NCI-H1105 (cell line): ENCODE results near the gene NUTM1.
A peak's percentile ranks its signal among the peaks of the same experiment; 100 is the strongest.
"Not testable (repeated sequence)": the region's sequence is repeated elsewhere in the genome, so short reads cannot be mapped to it uniquely, and the experiment has no call there.

Experiments used
- DNase-seq: peaks from one replicate; lab custom pipeline; 2025; lab: John Stamatoyannopoulos, UW

The NUTM1 gene

DNA sequence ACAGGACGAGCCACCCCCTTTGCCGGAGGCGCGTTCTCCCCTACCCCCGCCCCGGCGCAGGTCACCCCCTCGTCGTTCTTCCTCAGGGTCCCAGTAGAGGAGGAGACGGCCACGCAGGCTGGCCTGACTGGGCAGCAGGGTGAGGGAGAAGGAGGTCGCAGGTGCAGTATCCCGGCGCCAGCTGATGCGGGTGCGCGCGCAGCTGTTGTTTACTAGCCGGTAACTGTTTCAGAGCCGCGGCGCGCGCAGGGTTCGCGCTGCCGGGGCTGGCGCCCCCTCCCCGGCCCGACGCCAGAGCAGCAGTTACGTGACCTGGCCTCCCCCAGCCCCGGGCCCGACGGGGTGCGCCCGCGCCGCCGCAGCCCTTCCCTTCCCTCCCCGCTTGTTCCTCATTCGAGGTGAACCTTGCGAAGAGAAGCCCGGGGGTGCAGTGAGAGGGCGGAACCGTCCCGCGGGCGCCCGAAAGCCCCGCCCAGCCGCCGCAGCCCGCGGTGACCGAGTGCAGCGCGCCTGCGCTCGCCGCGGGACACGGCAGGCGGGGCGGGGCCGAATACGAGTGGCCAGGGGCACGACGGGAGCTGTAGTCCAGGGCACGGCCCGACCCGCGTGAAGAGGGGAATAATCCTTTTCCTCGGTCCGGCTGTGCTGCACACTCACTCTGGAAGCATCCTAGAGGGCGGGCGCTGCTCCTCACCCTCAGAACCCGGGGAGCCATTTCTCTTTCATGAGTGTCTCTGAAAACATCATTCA is 5.4 kb upstream of the NUTM1 start, which contains the start of gene SLC12A6:
TSS of gene SLC12A6 (minus strand) at position 225 of the 750 bp plus-strand sequence. CDS start 1,101 bp downstream, outside the sequence.
- DNase-seq, result peak; percentile 73

DNA sequence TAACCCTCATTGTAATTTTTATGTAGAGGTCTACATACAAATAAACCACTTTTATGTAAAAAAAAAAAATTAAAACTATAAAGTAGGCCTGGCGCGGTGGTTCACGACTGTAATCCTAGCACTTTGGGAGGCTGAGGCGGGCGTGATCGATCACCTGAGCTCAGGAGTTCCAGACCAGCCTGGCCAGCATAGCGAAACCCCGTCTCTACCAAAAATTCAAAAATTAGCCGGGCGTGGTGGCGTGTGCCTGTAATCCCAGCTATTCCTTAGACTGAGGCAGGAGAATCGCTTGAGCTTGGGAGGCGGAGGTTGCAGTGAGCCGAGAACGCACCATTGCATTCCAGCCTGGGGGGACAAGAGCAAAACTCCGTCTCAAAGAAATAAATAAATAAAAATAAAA is 4.8 kb upstream of the NUTM1 start:
- no peak for DNase-seq

GRCh38 chr15:34339946-34340345 is 3.2 kb upstream of the NUTM1 start:
- no peak for DNase-seq

DNA sequence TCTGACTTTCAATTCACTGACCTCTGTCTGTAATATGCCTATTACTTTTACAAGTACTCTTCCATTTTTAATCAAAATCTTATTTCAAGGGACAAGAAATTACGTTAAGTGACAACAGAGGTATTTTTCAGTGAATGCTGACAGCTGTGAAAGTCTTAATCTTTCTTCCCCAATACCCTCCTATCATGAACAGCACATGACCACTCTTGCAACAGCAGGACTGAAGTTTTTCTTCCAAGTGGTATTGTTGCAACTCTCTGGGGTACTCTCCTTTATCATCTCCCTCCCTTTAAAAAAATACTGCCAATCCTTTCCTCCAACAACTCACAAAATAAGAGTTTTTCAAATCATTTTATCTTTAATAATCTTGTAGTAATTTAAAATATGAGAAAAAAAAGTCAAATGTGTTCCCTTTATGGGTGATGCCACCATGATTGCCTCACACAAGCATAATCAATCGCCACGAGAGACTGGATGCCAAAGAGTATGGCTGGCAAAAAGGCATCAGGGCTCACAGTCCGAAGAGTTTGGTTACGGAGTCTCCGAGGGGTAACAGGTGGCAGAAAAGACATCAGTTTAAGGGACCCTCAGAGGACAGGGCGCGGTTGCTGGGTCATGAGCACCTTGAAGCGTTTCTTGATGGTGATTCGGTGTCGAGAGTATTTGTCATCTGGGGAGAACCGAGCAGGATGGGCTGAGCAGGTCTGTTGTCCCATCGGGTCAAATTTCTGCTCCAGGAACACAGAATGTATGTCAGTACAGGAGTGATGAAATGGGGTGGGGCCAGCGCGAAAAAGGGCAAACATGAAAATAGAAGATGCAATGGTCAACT is 1.5 kb upstream of the NUTM1 start:
- DNase-seq, result no peak

DNA sequence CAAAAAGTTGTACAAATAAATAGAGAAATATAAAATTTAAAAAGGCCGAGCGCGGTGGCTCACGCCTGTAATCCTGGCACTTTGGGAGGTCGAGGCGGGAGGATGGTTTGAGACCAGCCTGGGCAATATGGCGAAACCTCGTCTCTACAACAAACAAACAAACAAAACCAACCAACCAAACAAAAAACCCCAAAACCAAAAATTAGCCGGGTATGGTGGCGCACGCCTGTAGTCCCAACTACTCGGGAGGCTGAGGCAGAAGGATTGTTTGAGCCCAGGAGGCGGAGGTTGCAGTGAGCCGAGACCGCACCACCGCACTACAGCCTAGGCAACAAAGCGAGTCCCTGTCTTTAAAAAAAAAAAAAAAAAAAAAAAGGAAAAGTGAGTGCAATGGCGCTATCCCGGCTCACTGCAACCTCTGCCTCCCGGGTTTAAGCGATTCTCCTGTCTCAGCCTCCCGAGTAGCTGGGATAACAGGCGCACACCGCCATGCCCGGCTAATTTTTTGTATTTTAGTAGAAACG is 840 bp upstream of the NUTM1 start:
- DNase-seq, result not testable (repeated sequence)

- no peak for DNase-seq
These were observed 5.0 kb downstream of the NUTM1 start for GRCh38 chr15:34347951-34348638.

DNA sequence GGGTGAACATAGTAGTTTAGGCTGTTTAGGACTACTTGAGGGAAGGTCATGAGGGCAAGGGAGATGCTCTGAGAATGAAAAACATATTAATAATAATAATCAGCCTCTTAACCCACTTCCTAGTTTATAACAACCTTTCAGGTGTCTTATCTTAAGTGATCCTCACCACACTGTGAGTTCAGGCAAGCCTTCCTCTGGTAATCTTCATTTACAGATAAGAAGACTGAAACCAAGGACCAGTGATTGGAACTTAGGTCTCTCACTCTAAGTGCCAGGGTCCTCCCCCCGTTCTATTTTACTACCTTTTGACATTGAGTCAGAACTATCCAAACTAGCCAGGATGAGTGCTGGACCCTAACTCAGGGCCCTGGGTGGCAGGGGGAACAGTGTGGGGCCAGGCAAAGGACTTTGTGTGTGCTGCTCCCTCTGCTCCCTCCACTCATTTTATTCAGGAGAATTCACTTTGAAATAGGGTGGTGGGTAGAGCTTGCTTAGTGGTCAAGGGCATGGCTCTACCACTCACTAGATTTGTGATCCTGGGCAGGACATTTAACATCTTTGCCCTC is 5.7 kb downstream of the NUTM1 start:
- DNase-seq, result no peak

GRCh38 chr15:34349769-34350168 is 6.7 kb downstream of the NUTM1 start:
- DNase-seq, result no peak

DNA sequence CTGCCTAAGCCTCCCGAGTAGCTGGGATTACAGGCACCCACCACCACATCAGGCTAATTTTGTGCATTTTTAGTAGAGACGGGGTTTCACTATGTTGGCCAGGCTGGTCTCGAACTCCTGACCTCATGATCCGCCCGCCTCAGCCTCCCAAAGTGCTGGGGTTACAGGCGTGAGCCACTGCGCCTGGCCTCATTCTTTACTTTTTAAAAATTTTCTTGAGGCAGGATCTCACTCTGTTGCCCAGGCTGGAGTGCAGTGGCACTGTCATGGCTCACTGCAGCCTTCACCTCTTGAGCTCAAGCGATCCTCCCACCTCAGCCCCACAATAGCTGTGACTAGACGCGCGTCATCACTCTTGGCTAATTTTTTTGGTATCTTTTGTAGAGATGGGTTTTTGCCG is 9.9 kb downstream of the NUTM1 start:
- DNase-seq, result not testable (repeated sequence)

DNA sequence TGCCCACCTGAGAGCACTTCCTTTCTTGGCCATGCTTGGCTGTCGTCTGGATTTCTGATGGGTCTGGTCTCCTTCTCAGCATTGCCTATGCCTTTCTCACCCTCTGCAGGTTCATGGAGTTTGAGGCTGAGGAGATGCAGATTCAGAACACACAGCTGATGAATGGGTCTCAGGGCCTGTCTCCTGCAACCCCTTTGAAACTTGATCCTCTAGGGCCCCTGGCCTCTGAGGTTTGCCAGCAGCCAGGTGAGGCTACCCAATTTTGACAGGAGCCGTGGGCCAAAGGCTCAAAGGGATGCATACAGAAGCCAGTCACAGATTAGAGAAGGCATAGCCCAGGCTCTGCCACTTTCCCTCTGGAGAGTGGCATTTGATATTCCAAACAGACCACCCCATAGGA is 10.5 kb downstream of the NUTM1 start:
- DNase-seq, result no peak

- no peak for DNase-seq
These were observed 11.2 kb downstream of the NUTM1 start for GRCh38 chr15:34354286-34354685.

GRCh38 chr15:34355241-34355640 is 12.1 kb downstream of the NUTM1 start:
- DNase-seq, result no peak

DNA sequence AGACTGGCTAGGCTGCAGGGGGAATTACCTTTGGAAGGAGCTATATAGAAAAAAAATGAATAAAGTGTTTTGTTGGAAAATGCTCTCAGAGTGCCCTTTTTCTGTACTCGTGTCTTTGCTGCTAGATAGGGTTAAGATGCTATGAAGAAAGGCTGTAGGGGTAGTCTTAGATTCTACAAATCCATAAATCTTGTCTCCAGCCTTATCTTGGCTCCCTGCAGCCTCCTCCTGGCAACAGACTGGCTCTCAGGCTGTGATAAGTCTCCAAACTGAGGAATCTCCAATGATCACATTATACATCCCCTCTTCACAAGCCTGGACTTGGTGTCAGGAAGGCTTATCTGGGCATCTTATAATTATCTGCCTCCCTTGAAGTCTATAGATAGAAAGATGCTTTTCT is 14.5 kb downstream of the NUTM1 start:
- no peak for DNase-seq

- DNase-seq, result no peak
These were observed 15.3 kb downstream of the NUTM1 start for GRCh38 chr15:34358367-34358766.

GRCh38 chr15:34358948-34359347 is 15.8 kb downstream of the NUTM1 start:
- no peak for DNase-seq

GRCh38 chr15:34359416-34359815 is 16.3 kb downstream of the NUTM1 start:
- no peak for DNase-seq

GRCh38 chr15:34360298-34360697 is 17.2 kb downstream of the NUTM1 start:
- DNase-seq, result no peak

DNA sequence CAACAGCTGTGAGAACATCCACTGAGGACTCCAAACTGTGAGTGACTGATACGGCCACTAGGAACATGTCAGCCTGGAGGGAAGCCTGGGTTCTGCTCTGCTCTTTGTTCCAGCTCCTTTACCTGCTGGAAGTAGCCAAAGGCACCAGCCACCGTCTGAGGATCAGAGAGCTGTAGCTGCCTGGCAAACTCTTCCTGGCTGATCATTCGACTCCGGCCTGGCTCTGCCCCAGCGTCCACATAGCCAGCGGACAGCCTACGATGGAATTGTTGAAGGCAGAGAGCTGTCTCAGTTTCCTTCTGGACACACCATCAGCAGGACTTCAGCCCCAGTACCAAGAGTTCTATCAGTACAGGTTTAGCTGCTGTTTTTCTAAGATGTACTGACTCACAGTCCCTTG is 18.2 kb downstream of the NUTM1 start:
- no peak for DNase-seq

DNA sequence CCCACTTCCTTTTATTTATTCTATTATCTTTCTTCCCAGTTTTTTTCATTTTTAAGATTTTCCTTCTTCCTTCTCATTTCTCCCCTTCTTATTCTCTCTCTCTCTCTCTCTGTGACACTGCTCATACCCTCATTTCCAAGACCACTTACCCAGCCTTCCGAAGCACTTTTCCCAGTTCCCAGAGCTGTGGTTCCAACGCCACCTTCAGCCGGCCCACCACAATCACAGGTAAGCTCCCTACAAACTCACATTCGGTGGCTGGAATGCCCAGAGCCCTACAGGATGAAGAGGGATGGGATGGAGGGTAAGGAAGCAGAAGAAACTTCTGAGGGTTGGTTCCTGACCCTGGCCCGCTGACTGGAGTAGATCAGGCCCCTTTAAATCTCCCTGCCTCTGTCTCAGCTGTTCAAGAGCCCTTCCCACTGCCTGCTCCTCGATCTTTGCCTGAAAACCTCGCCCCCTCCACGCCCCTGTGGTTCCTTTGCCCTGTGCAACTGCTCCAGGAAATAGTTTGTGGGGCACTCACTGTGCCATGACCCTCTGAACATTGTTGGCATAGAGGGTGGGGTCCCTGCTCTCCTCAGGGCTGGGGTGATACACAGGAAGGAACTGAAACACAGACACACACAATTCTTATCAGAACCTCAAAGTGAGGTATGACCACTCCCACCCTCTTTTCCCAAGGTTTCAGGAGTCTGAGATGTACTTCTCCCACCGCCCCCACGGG is 19.1 kb downstream of the NUTM1 start:
- DNase-seq, result no peak

DNA sequence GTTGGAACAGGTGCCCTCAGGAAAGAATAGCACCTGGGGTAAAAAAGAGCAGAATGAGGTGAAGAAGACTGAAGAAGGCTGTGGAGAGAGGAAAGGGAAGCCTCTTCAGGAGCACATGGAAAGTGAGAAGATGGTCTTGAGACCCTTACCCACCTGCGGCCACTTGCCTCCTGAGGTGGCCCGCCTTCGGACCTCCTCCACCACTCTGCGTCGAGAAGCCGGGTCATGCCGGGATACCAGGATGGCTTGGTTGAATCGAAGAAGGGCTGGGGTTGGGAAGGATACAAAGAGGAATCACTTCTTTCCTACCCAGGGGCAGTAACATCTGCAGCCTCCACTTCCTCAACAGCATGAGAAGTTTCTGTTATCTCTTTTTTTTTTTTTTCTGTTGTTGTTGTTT is 20.9 kb downstream of the NUTM1 start:
- DNase-seq, result no peak

DNA sequence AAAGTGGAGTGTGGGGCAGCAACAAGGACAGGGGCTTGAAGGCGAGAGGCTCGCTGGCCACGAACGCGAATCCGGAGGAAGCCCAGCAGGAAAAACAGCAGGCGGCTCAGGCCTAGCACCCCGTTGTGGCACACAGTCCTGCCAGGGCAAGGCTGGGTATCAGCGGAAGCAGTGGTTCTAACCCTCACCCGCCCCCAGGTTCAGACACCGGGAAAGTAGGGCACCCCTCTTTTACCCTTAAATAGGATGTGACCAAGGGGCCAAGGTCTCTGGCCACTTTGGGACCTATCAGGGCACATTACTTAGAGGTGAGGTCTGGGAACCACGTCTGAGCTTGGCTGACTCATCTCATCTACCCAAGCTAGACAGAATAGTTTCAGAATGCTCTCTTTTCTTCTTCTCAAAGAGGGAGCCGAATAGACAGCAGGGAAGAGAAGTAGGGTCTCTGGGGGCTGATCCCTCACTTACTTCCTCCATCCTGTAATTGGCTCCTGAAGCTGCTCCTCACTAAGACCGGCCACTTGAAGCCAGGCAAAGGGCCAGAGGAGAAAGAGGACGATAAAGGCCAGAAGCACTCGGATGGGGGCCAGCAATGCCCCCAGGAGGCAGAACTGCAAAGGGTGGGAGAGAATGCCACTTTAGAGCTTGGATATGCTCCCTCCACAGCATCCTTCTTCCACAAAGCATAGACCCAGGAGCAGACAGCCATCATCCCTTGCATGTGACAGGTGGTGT is 22.1 kb downstream of the NUTM1 start:
- DNase-seq, result no peak
